Sciatic nerve (tissue), 2 donors: ENCODE measurements around the gene ACAP3. TPM values are rescaled to one million over a fixed set of nuclear protein-coding genes. Genes with fewer than 3 reads are reported as not detected.

Source experiments
- ATAC-seq: fragments of 200-7000 bp; cut with Tn5 transposase; one replicate; pipeline ENCODE4 v1.9.1; 2020; ENCODE audit warnings: mild to moderate bottlenecking, moderate library complexity
- DNase-seq: peaks from one replicate; pipeline ENCODE4 v3.0.0-alpha.2; 2020; ENCODE audit warnings: low spot score
- intact Hi-C: fragments of 100-400 bp; cut with DNase I; formaldehyde crosslinking; loops from one replicate; pipeline ENCODE4 v1.14.2; 2022
- total RNA-seq: library from RNA; stranded (reverse); fragmentation: NEBNext Ultra II Directional; extraction: Animal tissue kit (Norgen Biotek cat#: 25700); gene quantifications from one replicate; pipeline ENCODE4 v1.2.1, GENCODE V29; 2021
- donor health status: DM: no; HTN: no; CAD: no.
- donor health status: DM: no; HTN: no; CAD: no.

ACAP3 gene
- total RNA-seq = 74.7 TPM

- ATAC-seq (peak; percentile 73), DNase-seq (peak; percentile 96)
- intact Hi-C loops = no loop called here
These were observed at the start of gene ACAP3, which contains the start of gene PUSL1 for GRCh38 chr1:1307923-1308755. ACAP3 (minus strand) TSS chr1:1307930; CDS start chr1:1307815, 115 bp downstream. PUSL1 (plus strand) TSS chr1:1308597; CDS start chr1:1308644, 47 bp downstream.

- intact Hi-C loops = no loop called here
- no peak for DNase-seq
These were observed 49.2 kb upstream of the ACAP3 start for GRCh38 chr1:1356796-1357401.

GRCh38 chr1:1356166-1356795, 48.6 kb upstream of the ACAP3 start:
- intact Hi-C loops = no loop called here

More at GRCh38 chr1:1356796-1357401, 49.2 kb upstream of the ACAP3 start:
- ATAC-seq = no peak

GRCh38 chr1:1355416-1355815, 47.7 kb upstream of the ACAP3 start:
- ATAC-seq (no peak), DNase-seq (no peak)
- intact Hi-C loops = no loop called here

More at GRCh38 chr1:1356166-1356795, 48.6 kb upstream of the ACAP3 start:
- no peak for DNase-seq
- ATAC-seq = no peak

- intact Hi-C loops = no loop called here
- no peak for DNase-seq
- ATAC-seq = no peak
These were observed 46.8 kb upstream of the ACAP3 start for GRCh38 chr1:1354271-1355247.

- intact Hi-C loops = no loop called here
- no peak for DNase-seq
- no peak for ATAC-seq
These were observed 45.8 kb upstream of the ACAP3 start for GRCh38 chr1:1353389-1354151.

GRCh38 chr1:1352786-1353388, 45.2 kb upstream of the ACAP3 start:
- ATAC-seq (no peak), DNase-seq (no peak)
- intact Hi-C loops = no loop called here

GRCh38 chr1:1351511-1352427, 44.0 kb upstream of the ACAP3 start:
- DNase-seq = no peak
- intact Hi-C loops = no loop called here
- peak; percentile 72 for ATAC-seq

GRCh38 chr1:1349256-1350012, 41.7 kb upstream of the ACAP3 start, which contains the start of gene DVL1:
DVL1 (minus strand) TSS chr1:1349418; CDS start chr1:1349065, 353 bp downstream.
- intact Hi-C loops = no loop called here
- ATAC-seq = peak; percentile 2
- peak; percentile 85 for DNase-seq

- no peak for DNase-seq
- no peak for ATAC-seq
- intact Hi-C loops = no loop called here
These were observed 40.9 kb upstream of the ACAP3 start for GRCh38 chr1:1348420-1349255.

GRCh38 chr1:1347663-1348419, 40.1 kb upstream of the ACAP3 start:
- intact Hi-C loops = no loop called here
- no peak for DNase-seq
- peak; percentile 3 for ATAC-seq

GRCh38 chr1:1347026-1347595, 39.4 kb upstream of the ACAP3 start:
- ATAC-seq (no peak), DNase-seq (no peak)
- intact Hi-C loops = no loop called here

GRCh38 chr1:1346501-1346890, 38.8 kb upstream of the ACAP3 start:
- ATAC-seq (no peak), DNase-seq (no peak)
- intact Hi-C loops = no loop called here

- intact Hi-C loops = no loop called here
- DNase-seq (no peak), ATAC-seq (peak; percentile 1)
These were observed 38.2 kb upstream of the ACAP3 start for GRCh38 chr1:1345860-1346500.
